Cortex of kidney (tissue), 1 donor: ENCODE measurements around the gene LECT2.

Source experiments
- DNase-seq: peaks from one replicate; lab custom pipeline; 2025; lab: John Stamatoyannopoulos, UW

The LECT2 gene

GRCh38 chr5:135978212-135978631, 23.4 kb upstream of the LECT2 start:
- no peak for DNase-seq

GRCh38 chr5:135977375-135977928, 22.7 kb upstream of the LECT2 start:
- DNase-seq: no peak

GRCh38 chr5:135976216-135976615, 21.4 kb upstream of the LECT2 start:
- DNase-seq: no peak

- DNase-seq: no peak
Observed at GRCh38 chr5:135975122-135975521, 20.3 kb upstream of the LECT2 start.

- no peak for DNase-seq
Observed at GRCh38 chr5:135974021-135974600, 19.3 kb upstream of the LECT2 start.

- DNase-seq: no peak
Observed at GRCh38 chr5:135973323-135974020, 18.7 kb upstream of the LECT2 start.

GRCh38 chr5:135971701-135972100, 16.9 kb upstream of the LECT2 start:
- no peak for DNase-seq

GRCh38 chr5:135966790-135967189, 12.0 kb upstream of the LECT2 start:
- DNase-seq: no peak

GRCh38 chr5:135966165-135966564, 11.4 kb upstream of the LECT2 start:
- no peak for DNase-seq

GRCh38 chr5:135965504-135965903, 10.7 kb upstream of the LECT2 start:
- no peak for DNase-seq

GRCh38 chr5:135964670-135965320, 10.0 kb upstream of the LECT2 start:
- DNase-seq: no peak

GRCh38 chr5:135955525-135955924, 742 bp upstream of the LECT2 start:
- no peak for DNase-seq

- DNase-seq: no peak
Observed at GRCh38 chr5:135953850-135954249, 933 bp downstream of the LECT2 start.

- no peak for DNase-seq
Observed at GRCh38 chr5:135952683-135953082, 2.1 kb downstream of the LECT2 start.

- no peak for DNase-seq
Observed at GRCh38 chr5:135951807-135952206, 3.0 kb downstream of the LECT2 start.

GRCh38 chr5:135951257-135951656, 3.5 kb downstream of the LECT2 start:
- no peak for DNase-seq

GRCh38 chr5:135950611-135951010, 4.2 kb downstream of the LECT2 start:
- no peak for DNase-seq

GRCh38 chr5:135944967-135945560, 9.7 kb downstream of the LECT2 start:
- DNase-seq: no peak

- no peak for DNase-seq
Observed at GRCh38 chr5:135944564-135944963, 10.2 kb downstream of the LECT2 start.

GRCh38 chr5:135942202-135942771, 12.5 kb downstream of the LECT2 start:
- DNase-seq: no peak

- no peak for DNase-seq
Observed at GRCh38 chr5:135941711-135942110, 13.1 kb downstream of the LECT2 start.

- no peak for DNase-seq
Observed at GRCh38 chr5:135937245-135937911, 17.4 kb downstream of the LECT2 start.
